ENCODE data around the gene NBEA.

The NBEA gene

GRCh38 chr13:35309706-35310105, 367.6 kb downstream of the NBEA start:
- ChIA-PET POLR2A (no interaction called here), CTCF (no interaction called here)
- no peak overlapping the region for H3K4me3 ChIP-seq (ENCODE audit: low read depth, low read length)

DNA sequence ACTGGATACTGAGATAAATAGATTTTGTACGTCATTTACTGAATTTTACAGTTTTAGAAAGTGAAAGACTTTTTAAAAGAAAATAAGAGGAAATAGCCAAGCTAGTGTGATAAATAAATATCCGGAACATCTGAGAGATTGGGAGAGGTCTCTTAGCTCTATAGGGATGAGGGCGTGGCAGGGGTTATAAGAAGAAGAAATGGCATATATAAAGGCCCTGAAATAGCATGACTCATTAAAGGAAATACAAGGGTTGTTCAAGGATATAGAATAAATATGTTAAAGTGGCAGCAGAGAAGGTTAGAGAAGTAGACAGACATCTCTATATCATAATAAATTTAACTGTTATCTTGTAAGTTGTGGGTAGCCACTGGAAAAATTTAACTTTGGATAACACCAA, 390.1 kb downstream of the NBEA start:
- no peaks in the 10 kb centered on the region for H3K36me3 ChIP-seq (ENCODE audit: control insufficient read depth in 2 of 2, insufficient read depth in 1 of 2, low read length in 2 of 2)
- POLR2A ChIA-PET: no interaction called here
- H3K4me3 ChIP-seq (ENCODE audit: low read depth, low read length): no peak overlapping the region
- CTCF ChIA-PET: interaction anchor here (0.6 kb wide), 1 partner anchor 21 kb away, joined by 3 read pairs; no protein-coding TSS in a partner anchor
- TF ChIP-seq ZBTB17 (tag by site-specific recombination; IDR thresholded peaks at IDR 0.05) (no peak), ZNF585B (tag by site-specific recombination; IDR thresholded peaks at IDR 0.05) (no peak), ZNF548 (tag by site-specific recombination; IDR thresholded peaks at IDR 0.05) (no peak), ZNF132 (tag by site-specific recombination; IDR thresholded peaks at IDR 0.05; ENCODE audit: borderline replicate concordance) (no peak), ZNF24 (tag by site-specific recombination; IDR thresholded peaks at IDR 0.05) (no peak), KLF16 (tag by site-specific recombination; IDR thresholded peaks at IDR 0.05) (no peak), ZFP3 (tag by site-specific recombination; IDR thresholded peaks at IDR 0.05; ENCODE audit: low read depth) (no peak), ZNF530 (tag by site-specific recombination; IDR thresholded peaks at IDR 0.05; ENCODE audit: low read depth) (no peak), GLI4 (tag by site-specific recombination; IDR thresholded peaks at IDR 0.05) (no peak), ZNF174 (tag by site-specific recombination; IDR thresholded peaks at IDR 0.05) (no peak), OSR2 (tag by site-specific recombination; IDR thresholded peaks at IDR 0.05) (no peak), ZNF394 (tag by site-specific recombination; IDR thresholded peaks at IDR 0.05; ENCODE audit: borderline replicate concordance) (no peak), ZNF843 (tag by site-specific recombination; IDR thresholded peaks at IDR 0.05) (no peak), ZNF175 (tag by site-specific recombination; IDR thresholded peaks at IDR 0.05) (no peak), ZNF792 (tag by site-specific recombination; IDR thresholded peaks at IDR 0.05) (no peak), ZNF239 (tag by site-specific recombination; IDR thresholded peaks at IDR 0.05) (no peak)
- TF ChIP-seq, protein P1, sequence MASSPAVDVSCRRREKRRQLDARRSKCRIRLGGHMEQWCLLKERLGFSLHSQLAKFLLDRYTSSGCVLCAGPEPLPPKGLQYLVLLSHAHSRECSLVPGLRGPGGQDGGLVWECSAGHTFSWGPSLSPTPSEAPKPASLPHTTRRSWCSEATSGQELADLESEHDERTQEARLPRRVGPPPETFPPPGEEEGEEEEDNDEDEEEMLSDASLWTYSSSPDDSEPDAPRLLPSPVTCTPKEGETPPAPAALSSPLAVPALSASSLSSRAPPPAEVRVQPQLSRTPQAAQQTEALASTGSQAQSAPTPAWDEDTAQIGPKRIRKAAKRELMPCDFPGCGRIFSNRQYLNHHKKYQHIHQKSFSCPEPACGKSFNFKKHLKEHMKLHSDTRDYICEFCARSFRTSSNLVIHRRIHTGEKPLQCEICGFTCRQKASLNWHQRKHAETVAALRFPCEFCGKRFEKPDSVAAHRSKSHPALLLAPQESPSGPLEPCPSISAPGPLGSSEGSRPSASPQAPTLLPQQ (tag by site-specific recombination; IDR thresholded peaks at IDR 0.05): no peak
- TF ChIP-seq, protein P2, sequence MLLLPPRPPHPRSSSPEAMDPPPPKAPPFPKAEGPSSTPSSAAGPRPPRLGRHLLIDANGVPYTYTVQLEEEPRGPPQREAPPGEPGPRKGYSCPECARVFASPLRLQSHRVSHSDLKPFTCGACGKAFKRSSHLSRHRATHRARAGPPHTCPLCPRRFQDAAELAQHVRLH (tag by site-specific recombination; IDR thresholded peaks at IDR 0.05): no peak
- no peak overlapping the region for H3K27ac ChIP-seq (ENCODE audit: extremely low read depth, low read depth, low read length)
- no peaks in the 10 kb centered on the region for H3K9me3 ChIP-seq (ENCODE audit: control insufficient read depth, insufficient read depth, low read depth, low read length)
- H3K4me1 ChIP-seq (ENCODE audit: control insufficient read depth, insufficient read depth, low read length): no peaks in the 10 kb centered on the region

More at GRCh38 chr13:35309706-35310105, 367.6 kb downstream of the NBEA start:
- Histone ChIP-seq H3K27ac (ENCODE audit: extremely low read depth, low read depth, low read length) (no peak overlapping the region), H3K9me3 (ENCODE audit: control insufficient read depth, insufficient read depth, low read depth, low read length) (no peaks in the 10 kb centered on the region), H3K36me3 (ENCODE audit: control insufficient read depth in 2 of 2, insufficient read depth in 1 of 2, low read length in 2 of 2) (no peaks in the 10 kb centered on the region), H3K4me1 (ENCODE audit: control insufficient read depth, insufficient read depth, low read length) (no peaks in the 10 kb centered on the region)
- TF ChIP-seq ZFP69B (tag by site-specific recombination; IDR thresholded peaks at IDR 0.05) (no peak), ZNF549 (tag by site-specific recombination; IDR thresholded peaks at IDR 0.05) (no peak), SP2 (tag by site-specific recombination; IDR thresholded peaks at IDR 0.05) (no peak)
- TF ChIP-seq, protein P3, sequence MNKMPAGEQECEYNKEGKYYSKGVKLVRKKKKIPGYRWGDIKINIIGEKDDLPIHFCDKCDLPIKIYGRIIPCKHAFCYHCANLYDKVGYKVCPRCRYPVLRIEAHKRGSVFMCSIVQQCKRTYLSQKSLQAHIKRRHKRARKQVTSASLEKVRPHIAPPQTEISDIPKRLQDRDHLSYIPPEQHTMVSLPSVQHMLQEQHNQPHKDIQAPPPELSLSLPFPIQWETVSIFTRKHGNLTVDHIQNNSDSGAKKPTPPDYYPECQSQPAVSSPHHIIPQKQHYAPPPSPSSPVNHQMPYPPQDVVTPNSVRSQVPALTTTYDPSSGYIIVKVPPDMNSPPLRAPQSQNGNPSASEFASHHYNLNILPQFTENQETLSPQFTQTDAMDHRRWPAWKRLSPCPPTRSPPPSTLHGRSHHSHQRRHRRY (tag by site-specific recombination; IDR thresholded peaks at IDR 0.05): no peak

- Histone ChIP-seq H3K27ac (ENCODE audit: extremely low read depth, low read depth, low read length) (no peak overlapping the region), H3K36me3 (ENCODE audit: control insufficient read depth in 2 of 2, insufficient read depth in 1 of 2, low read length in 2 of 2) (no peaks in the 10 kb centered on the region), H3K9me3 (ENCODE audit: control insufficient read depth, insufficient read depth, low read depth, low read length) (no peaks in the 10 kb centered on the region), H3K4me1 (ENCODE audit: control insufficient read depth, insufficient read depth, low read length) (no peaks in the 10 kb centered on the region), H3K4me3 (ENCODE audit: low read depth, low read length) (no peak overlapping the region)
- CTCF ChIA-PET: no interaction called here
- POLR2A ChIA-PET: no interaction called here
- TF ChIP-seq ZNF747 (tag by site-specific recombination; IDR thresholded peaks at IDR 0.05): no peak
- TF ChIP-seq ZNF610 (tag by site-specific recombination; IDR thresholded peaks at IDR 0.05; ENCODE audit: borderline replicate concordance): no peak
- TF ChIP-seq, protein P4, sequence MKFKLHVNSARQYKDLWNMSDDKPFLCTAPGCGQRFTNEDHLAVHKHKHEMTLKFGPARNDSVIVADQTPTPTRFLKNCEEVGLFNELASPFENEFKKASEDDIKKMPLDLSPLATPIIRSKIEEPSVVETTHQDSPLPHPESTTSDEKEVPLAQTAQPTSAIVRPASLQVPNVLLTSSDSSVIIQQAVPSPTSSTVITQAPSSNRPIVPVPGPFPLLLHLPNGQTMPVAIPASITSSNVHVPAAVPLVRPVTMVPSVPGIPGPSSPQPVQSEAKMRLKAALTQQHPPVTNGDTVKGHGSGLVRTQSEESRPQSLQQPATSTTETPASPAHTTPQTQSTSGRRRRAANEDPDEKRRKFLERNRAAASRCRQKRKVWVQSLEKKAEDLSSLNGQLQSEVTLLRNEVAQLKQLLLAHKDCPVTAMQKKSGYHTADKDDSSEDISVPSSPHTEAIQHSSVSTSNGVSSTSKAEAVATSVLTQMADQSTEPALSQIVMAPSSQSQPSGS (tag by site-specific recombination; IDR thresholded peaks at IDR 0.05; ENCODE audit: low read depth): no peak
- TF ChIP-seq, protein P5, sequence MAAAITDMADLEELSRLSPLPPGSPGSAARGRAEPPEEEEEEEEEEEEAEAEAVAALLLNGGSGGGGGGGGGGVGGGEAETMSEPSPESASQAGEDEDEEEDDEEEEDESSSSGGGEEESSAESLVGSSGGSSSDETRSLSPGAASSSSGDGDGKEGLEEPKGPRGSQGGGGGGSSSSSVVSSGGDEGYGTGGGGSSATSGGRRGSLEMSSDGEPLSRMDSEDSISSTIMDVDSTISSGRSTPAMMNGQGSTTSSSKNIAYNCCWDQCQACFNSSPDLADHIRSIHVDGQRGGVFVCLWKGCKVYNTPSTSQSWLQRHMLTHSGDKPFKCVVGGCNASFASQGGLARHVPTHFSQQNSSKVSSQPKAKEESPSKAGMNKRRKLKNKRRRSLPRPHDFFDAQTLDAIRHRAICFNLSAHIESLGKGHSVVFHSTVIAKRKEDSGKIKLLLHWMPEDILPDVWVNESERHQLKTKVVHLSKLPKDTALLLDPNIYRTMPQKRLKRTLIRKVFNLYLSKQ (tag by site-specific recombination; IDR thresholded peaks at IDR 0.05; ENCODE audit: borderline replicate concordance): no peak
- TF ChIP-seq ZNF416 (tag by site-specific recombination; IDR thresholded peaks at IDR 0.05): no peak
- no peak for TF ChIP-seq ZNF664 (tag by site-specific recombination; IDR thresholded peaks at IDR 0.05)
- TF ChIP-seq ZNF391 (tag by site-specific recombination; IDR thresholded peaks at IDR 0.05; ENCODE audit: borderline replicate concordance, low read depth): no peak
- TF ChIP-seq ZNF596 (tag by site-specific recombination; IDR thresholded peaks at IDR 0.05): no peak
Observed at GRCh38 chr13:35333157-35333556, 391.1 kb downstream of the NBEA start.
